Measurements from ENCODE around the gene CCL25. TPM values are rescaled to one million over a fixed set of nuclear protein-coding genes. Genes with fewer than 3 reads are reported as not detected.

CCL25 gene
- total and polyA plus RNA-seq, 2 experiments from 2014 or later, result 0.52 to 0.73 TPM

- no peak overlapping the region; the same call in 2 of the 3 replicates for H3K4me3 Mint-ChIP-seq
- DNase-seq (ENCODE audit: low spot score), result no peak
- no peak overlapping the region for H3K4me2 ChIP-seq
- no peaks in the 10 kb centered on the region for H3K9me3 Mint-ChIP-seq
- H3K79me2 ChIP-seq (replicated peaks; ENCODE audit: insufficient read depth), result no peaks in the 10 kb centered on the region
- peaks cover 53% of the 10 kb centered on the region for H3K36me3 Mint-ChIP-seq (ENCODE audit: low read depth)
- H3K4me1 ChIP-seq (ENCODE audit: insufficient read depth), result no peaks in the 10 kb centered on the region
- TF ChIP-seq STAT1 (IDR thresholded peaks at IDR 0.05; ENCODE audit: unreplicated experiment), result no peak
- no peak for TF ChIP-seq JUNB (IDR thresholded peaks at IDR 0.05; ENCODE audit: unreplicated experiment)
- TF ChIP-seq EZH2 (IDR thresholded peaks at IDR 0.05; ENCODE audit: low read depth, unreplicated experiment), result no peak
- no peak for TF ChIP-seq REST (IDR thresholded peaks at IDR 0.05; ENCODE audit: unreplicated experiment)
- no peak for TF ChIP-seq CREB1 (CRISPR knock-in tag; IDR thresholded peaks at IDR 0.05; ENCODE audit: low read depth)
- TF ChIP-seq ZNF331 (CRISPR knock-in tag; IDR thresholded peaks at IDR 0.05; ENCODE audit: low read depth), result no peak
- no peak for TF ChIP-seq NANOG (IDR thresholded peaks at IDR 0.05; ENCODE audit: borderline replicate concordance)
- TF ChIP-seq ZNF462 (CRISPR knock-in tag; IDR thresholded peaks at IDR 0.05), result no peak
- TF ChIP-seq CTCF (conservative IDR thresholded peaks at IDR 0.05; ENCODE audit: low read depth in 2 of 2), result no peak
- no peak for TF ChIP-seq ZNF114 (CRISPR knock-in tag; IDR thresholded peaks at IDR 0.05)
- no peak for TF ChIP-seq EZH2phosphoT487 (IDR thresholded peaks at IDR 0.05; ENCODE audit: unreplicated experiment)
- TF ChIP-seq POLR2AphosphoS5 (IDR thresholded peaks at IDR 0.05; ENCODE audit: low read depth), result no peak
- TF ChIP-seq ETS1 (IDR thresholded peaks at IDR 0.05), result no peak
- H3K36me3 ChIP-seq (ENCODE audit: insufficient read depth), result peaks cover 7% of the 10 kb centered on the region; the same call in 1 of the 2 replicates
- H3K27me3 Mint-ChIP-seq (ENCODE audit: insufficient read depth, low read depth, poor library complexity), result peaks cover 10% of the 10 kb centered on the region
- H4K20me1 ChIP-seq (replicated peaks; ENCODE audit: insufficient read depth), result no peaks in the 10 kb centered on the region
- H3K27me3 ChIP-seq (ENCODE audit: insufficient read depth), result no peaks in the 10 kb centered on the region
- no peak overlapping the region for H3K4me3 ChIP-seq
- H2AFZ ChIP-seq, result no peak overlapping the region
- 0 out of 2 replicates have a peak, but pooled peaks cover 5% of the 10 kb centered on the region for H3K9me2 ChIP-seq (ENCODE audit: insufficient read depth)
- H3K4me1 Mint-ChIP-seq, result peaks cover 4% of the 10 kb centered on the region
- no peak for ATAC-seq
- no peak overlapping the region for H3K27ac ChIP-seq (ENCODE audit: low read depth)
- H3F3A ChIP-seq (replicated peaks; ENCODE audit: low read depth), result 0 out of 2 replicates have a peak, but pooled peaks cover 2% of the 10 kb centered on the region
- no peak overlapping the region for H3K27ac Mint-ChIP-seq
Observed at GRCh38 chr19:8105471-8105870, 52.9 kb downstream of the CCL25 start.
